Thyroid gland (tissue), 4 donors: Measurements from ENCODE around the gene CCDC88C. TPM values are rescaled to one million over a fixed set of nuclear protein-coding genes. Genes with fewer than 3 reads are reported as not detected.

ENCODE experiments used
- DNase-seq, 2 donors: peaks; one replicate each; pipeline ENCODE4 v3.0.0-alpha.2; 2019
- H3K27ac ChIP-seq, 3 donors: fragments of 200-600 bp; sonication (generic); 1 replicate in 2 of 3; 2 replicates in 1 of 3; pipeline ENCODE4 v1.5.1; 2016 to 2019; ENCODE audit warnings: mild to moderate bottlenecking in 1 of 3, moderate library complexity in 1 of 3
- H3K27me3 ChIP-seq: fragments of 200-600 bp; sonication (generic); one replicate; pipeline ENCODE4 v1.5.1; 2019
- H3K36me3 ChIP-seq, 2 donors: fragments of 200-600 bp; sonication (generic); one replicate each; pipeline ENCODE4 v1.5.1; 2016 to 2019
- H3K4me1 ChIP-seq, 2 donors: fragments of 200-600 bp; sonication (generic); one replicate each; pipeline ENCODE4 v1.5.1; 2017 to 2019
- H3K4me3 ChIP-seq, 3 donors: fragments of 200-600 bp; sonication (generic); replicated peaks in 1 of 3; 1 replicate in 2 of 3; 2 replicates in 1 of 3; pipeline ENCODE4 v1.5.1; 2016; ENCODE audit warnings: mild to moderate bottlenecking in 1 of 3
- H3K9me3 ChIP-seq: fragments of 200-600 bp; sonication (generic); one replicate; pipeline ENCODE4 v1.5.1; 2017
- CTCF ChIP-seq, 6 experiments: fragments of 200-600 bp in 3 of 6; fragments of 450-650 bp in 3 of 6; sonication (generic) in 3 of 6; IDR thresholded peaks; one replicate each; pipeline ENCODE4 v1.5.1; 2016 to 2019; ENCODE audit warnings: antibody characterized with exemption in 6 of 6, mild to moderate bottlenecking in 2 of 6, inconsistent platforms in 1 of 6, moderate library complexity in 1 of 6
- POLR2A ChIP-seq, 2 donors: fragments of 450-650 bp; IDR thresholded peaks; one replicate each; pipeline ENCODE4 v1.6.1; 2017; ENCODE audit warnings: antibody characterized with exemption in 2 of 2, mild to moderate bottlenecking in 2 of 2, moderate library complexity in 1 of 2
- WGBS, 2 donors: methylation state at CpG; one replicate each; pipeline ENCODE4 v1.1.5; 2017; 5-methylcytosine and 5-hydroxymethylcytosine counted together
- intact Hi-C: fragments of 100-400 bp; cut with DNase I; formaldehyde crosslinking; loops from one replicate; pipeline ENCODE4 v1.15.1; 2023
- total RNA-seq, 4 donors: library from RNA; depleted of rRNA; stranded (reverse); fragments of >200 nt; gene quantifications; one replicate each; pipeline ENCODE4 v1.2.3, GENCODE V29; 2016

CCDC88C gene
- total RNA-seq, 4 donors from 2014 or later: 3.0 to 6.3 (median 5.8) TPM

GRCh38 chr14:91346838-91347173 lies 70.8 kb downstream of the CCDC88C start:
- no peaks in the 10 kb centered on the region for H3K36me3 ChIP-seq
- 57 to 70% methylated on average over 4 of the region's 4 CpGs for WGBS, 2 donors
- no peaks in the 10 kb centered on the region for H3K27me3 ChIP-seq
- DNase-seq: no peak
- H3K27ac ChIP-seq: no peak overlapping the region
- peaks cover under 1 to 3% of the 10 kb centered on the region in 2 donors for H3K4me1 ChIP-seq
- intact Hi-C loops: no loop called here
- TF ChIP-seq POLR2A (IDR thresholded peaks at IDR 0.05) (no peak), CTCF (IDR thresholded peaks at IDR 0.05) (no peak)
- H3K9me3 ChIP-seq: no peaks in the 10 kb centered on the region
- no peak overlapping the region for H3K4me3 ChIP-seq

GRCh38 chr14:91344096-91344495 lies 73.5 kb downstream of the CCDC88C start:
- TF ChIP-seq POLR2A (IDR thresholded peaks at IDR 0.05) (no peak), CTCF (IDR thresholded peaks at IDR 0.05) (no peak)
- Histone ChIP-seq H3K27ac (no peak overlapping the region), H3K27me3 (no peaks in the 10 kb centered on the region), H3K36me3 (no peaks in the 10 kb centered on the region), H3K4me3 (no peak overlapping the region), H3K9me3 (no peaks in the 10 kb centered on the region), H3K4me1 (no peaks in the 10 kb centered on the region)
- WGBS, 2 donors: 59 to 71% methylated on average over 5 of the region's 5 CpGs
- intact Hi-C loops: no loop called here
- no peak for DNase-seq

- intact Hi-C loops: no loop called here
- Histone ChIP-seq H3K27me3 (no peaks in the 10 kb centered on the region), H3K36me3 (no peaks in the 10 kb centered on the region), H3K9me3 (no peaks in the 10 kb centered on the region), H3K4me1 (no peaks in the 10 kb centered on the region), H3K27ac (no peak overlapping the region), H3K4me3 (no peak overlapping the region)
- TF ChIP-seq POLR2A (IDR thresholded peaks at IDR 0.05) (no peak), CTCF (IDR thresholded peaks at IDR 0.05) (no peak)
- 94 to 96% methylated on average over 11 of the region's 11 CpGs for WGBS, 2 donors
- no peak for DNase-seq
Observed at GRCh38 chr14:91343051-91343450, 74.6 kb downstream of the CCDC88C start.

GRCh38 chr14:91342206-91342760 lies 75.3 kb downstream of the CCDC88C start:
- H3K36me3 ChIP-seq: no peaks in the 10 kb centered on the region
- no peak overlapping the region for H3K27ac ChIP-seq
- no peaks in the 10 kb centered on the region for H3K27me3 ChIP-seq
- WGBS, 2 donors: 88 to 91% methylated on average over 12 of the region's 12 CpGs
- TF ChIP-seq CTCF (IDR thresholded peaks at IDR 0.05): no peak
- no peak for TF ChIP-seq POLR2A (IDR thresholded peaks at IDR 0.05)
- intact Hi-C loops: no loop called here
- H3K9me3 ChIP-seq: no peaks in the 10 kb centered on the region
- no peaks in the 10 kb centered on the region for H3K4me1 ChIP-seq
- DNase-seq: no peak
- no peak overlapping the region for H3K4me3 ChIP-seq

- WGBS, 2 donors: 65 to 90% methylated on average over 5 to 7 of the region's 7 CpGs
- no peak overlapping the region for H3K4me3 ChIP-seq
- TF ChIP-seq CTCF (IDR thresholded peaks at IDR 0.05) (no peak), POLR2A (IDR thresholded peaks at IDR 0.05) (no peak)
- H3K27ac ChIP-seq: no peak overlapping the region
- DNase-seq: no peak
- H3K36me3 ChIP-seq: no peaks in the 10 kb centered on the region
- intact Hi-C loops: no loop called here
- H3K9me3 ChIP-seq: no peaks in the 10 kb centered on the region
- H3K4me1 ChIP-seq: no peaks in the 10 kb centered on the region
- H3K27me3 ChIP-seq: no peaks in the 10 kb centered on the region
Observed at GRCh38 chr14:91341751-91342154, 75.9 kb downstream of the CCDC88C start.
